ENCODE data around the gene RNU6-9.

The RNU6-9 gene

DNA sequence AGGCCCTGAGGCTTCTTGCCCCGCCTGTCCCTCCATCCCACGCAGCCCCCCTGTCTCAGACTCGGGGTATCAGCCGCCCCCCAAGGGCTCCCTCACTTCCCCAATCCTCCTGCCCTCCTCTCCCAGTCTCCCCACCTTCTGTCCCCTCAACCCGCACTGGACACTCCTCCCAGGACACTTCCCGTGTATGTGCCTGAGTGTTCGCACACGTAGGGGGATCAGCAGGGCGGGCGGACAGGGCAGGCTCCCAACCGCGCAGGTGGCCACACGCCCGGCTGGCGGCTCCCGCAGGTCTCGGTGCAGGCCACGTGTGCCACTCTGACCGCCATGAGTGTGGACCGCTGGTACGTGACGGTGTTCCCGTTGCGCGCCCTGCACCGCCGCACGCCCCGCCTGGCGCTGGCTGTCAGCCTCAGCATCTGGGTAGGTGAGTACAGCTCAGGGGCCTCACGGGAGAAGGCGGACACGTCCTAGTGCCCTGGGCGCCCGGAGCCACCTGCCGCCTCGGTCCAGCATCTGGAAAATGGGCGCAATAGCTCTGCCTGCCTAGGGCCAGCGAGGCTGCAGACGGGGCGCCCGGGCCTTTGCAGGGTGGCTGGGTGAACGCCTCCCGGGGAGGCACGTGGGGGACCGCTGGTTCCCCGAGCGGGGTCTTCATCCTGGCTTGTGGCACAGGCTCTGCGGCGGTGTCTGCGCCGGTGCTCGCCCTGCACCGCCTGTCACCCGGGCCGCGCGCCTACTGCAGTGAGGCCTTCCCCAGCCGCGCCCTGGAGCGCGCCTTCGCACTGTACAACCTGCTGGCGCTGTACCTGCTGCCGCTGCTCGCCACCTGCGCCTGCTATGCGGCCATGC, 26.1 kb downstream of the RNU6-9 start:
- DNase-seq, result no peak

DNA sequence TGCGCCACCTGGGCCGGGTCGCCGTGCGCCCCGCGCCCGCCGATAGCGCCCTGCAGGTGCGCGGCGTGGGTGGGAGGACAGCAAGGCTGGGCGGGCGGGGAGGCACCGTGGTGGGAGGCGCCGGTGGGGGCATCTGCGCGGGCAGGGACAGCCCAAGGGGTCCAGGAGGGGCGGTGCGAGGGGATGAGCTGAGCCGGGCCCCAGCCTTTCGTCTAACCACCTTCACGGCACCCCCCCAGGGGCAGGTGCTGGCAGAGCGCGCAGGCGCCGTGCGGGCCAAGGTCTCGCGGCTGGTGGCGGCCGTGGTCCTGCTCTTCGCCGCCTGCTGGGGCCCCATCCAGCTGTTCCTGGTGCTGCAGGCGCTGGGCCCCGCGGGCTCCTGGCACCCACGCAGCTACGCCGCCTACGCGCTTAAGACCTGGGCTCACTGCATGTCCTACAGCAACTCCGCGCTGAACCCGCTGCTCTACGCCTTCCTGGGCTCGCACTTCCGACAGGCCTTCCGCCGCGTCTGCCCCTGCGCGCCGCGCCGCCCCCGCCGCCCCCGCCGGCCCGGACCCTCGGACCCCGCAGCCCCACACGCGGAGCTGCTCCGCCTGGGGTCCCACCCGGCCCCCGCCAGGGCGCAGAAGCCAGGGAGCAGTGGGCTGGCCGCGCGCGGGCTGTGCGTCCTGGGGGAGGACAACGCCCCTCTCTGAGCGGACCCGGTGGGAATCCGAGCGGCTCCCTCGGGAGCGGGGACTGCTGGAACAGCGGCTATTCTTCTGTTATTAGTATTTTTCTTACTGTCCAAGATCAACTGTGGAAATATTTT, 27.0 kb downstream of the RNU6-9 start:
- DNase-seq, result no peak

DNA sequence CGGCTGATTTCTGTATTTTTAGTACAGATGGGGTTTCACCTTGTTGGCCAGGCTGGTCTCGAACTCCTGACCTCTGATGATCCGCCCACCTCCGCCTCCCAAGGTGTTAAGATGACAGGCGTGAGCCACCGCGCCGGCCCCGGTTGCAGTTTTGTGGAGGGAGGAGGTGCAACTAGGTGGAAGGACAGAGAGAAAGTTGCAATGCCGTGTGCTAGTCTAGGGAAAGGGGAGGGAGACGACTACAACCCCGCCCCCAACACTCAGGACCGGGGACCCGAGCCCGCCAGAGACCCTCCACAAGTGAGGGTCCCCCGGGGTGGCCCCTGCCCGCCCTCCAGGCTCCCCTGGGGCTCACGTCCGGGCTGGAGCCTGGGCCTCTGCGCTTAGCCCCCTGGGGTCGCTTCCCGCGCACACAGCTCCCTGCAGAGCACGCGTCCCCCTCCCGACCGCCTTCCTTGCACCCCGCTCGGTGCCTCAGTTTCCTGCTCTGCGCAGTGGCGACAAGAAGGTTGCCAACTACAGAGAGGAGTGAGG, 31.3 kb downstream of the RNU6-9 start:
- no peak for DNase-seq

- no peak for DNase-seq
Measured at GRCh38 chr19:925087-925525, 31.8 kb downstream of the RNU6-9 start.

- DNase-seq, result peak; percentile 64
Measured at GRCh38 chr19:925526-926322, 32.4 kb downstream of the RNU6-9 start, which contains the start of gene ARID3A. TSS of gene ARID3A (plus strand) at chr19:926035. CDS start at chr19:929529, 3,494 bp downstream.

DNA sequence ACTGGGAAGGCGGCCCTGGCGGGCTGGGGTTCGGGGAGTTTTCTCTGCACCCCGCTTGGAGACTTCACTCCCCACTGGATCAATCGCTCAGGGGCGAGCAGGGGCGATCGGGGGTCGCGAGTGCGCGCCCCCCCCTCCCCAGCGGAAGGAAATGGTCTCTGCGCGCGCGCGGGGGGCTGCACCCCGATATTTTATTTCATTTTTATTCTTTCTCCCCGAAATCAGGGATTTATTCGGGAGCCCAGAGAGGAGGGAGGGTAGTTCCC, 33.0 kb downstream of the RNU6-9 start:
- DNase-seq, result no peak

GRCh38 chr19:926589-927350, 33.5 kb downstream of the RNU6-9 start:
- DNase-seq, result no peak

DNA sequence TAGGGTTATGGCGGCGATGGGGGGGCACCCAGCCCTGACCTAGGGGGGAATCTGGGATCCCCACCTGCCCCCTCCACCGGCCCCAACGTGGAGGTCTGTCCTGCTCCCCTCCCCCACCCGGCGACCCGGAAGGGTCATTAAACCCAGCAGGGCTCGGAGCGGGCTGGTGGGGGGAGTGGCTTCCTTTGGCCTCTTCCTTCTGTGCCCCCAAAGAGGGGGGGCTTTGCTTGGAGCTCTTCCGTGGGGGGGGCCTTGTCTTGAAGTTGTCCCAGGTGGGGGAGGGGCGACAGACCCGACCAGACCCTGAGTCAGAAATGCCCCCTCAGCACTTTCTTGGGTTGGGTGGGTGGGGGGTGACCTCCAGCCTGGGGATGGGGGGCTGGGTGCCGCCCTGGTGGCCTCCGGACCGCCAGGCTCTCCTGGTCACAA, 34.1 kb downstream of the RNU6-9 start:
- DNase-seq, result no peak

DNA sequence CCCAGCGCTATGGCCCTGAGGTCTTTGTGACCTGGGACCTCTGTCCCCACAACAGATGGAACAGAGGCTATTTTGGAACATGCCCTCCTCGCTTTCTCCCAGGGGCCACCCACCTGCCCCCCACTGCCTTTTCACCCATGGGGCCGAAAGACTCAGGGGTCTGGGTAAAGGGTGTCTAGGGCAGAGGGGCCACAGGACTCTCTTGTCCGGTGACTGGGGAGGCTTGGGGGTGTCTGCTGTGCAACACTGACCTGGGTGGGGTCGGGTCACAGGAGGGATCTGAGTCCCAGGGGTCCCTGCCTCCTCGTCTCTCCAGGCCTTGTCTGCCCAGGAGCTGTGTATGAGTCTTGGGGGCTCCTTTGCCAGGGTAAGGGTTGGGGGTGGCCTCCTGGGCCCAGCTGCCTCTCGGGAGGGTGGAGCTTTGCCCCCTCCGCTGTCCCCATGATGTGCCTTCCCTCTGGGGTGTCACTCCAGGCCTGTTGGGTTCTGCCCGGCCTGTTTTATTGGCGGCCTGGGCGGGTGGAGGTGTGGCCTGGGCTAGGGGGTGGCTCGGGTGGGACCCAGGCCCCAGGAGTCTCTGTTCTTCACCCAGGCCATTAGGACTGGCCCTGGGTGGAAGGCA, 34.6 kb downstream of the RNU6-9 start:
- DNase-seq, result no peak

DNA sequence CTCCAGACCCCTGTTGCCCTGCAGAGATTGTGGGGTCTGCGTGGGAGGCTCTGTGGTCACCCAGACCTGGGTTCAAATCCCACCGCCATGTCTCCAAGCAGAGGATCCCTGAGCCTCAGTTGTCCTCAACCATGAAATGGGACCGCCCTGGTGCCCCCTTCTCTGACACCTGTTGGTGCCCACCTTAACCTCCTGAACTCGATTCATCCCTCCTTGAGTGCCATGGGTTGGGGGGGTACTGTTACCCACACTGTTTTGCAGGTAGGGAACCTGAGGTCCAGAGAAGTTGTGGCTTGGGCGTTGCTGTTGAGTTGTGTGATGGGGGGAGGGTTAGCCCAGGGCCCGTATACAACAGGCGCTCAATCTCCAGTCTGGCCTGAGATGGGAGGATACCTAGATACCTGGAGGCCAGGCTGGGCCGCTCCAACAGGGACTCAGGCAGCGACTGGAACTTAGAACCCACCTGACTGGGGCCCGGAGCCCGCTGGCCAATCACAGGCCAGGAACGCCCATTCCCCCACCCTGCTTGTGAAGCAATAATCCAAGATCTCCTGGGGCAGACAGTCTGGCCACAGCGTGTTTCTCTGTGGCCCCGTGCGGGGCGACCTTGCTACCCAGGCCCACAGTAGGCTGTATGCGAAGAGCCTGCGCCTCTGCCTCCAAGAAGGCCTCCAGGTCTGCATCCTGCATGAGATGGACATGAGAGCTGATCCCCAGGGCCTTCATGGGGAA, 35.4 kb downstream of the RNU6-9 start:
- DNase-seq, result no peak

DNA sequence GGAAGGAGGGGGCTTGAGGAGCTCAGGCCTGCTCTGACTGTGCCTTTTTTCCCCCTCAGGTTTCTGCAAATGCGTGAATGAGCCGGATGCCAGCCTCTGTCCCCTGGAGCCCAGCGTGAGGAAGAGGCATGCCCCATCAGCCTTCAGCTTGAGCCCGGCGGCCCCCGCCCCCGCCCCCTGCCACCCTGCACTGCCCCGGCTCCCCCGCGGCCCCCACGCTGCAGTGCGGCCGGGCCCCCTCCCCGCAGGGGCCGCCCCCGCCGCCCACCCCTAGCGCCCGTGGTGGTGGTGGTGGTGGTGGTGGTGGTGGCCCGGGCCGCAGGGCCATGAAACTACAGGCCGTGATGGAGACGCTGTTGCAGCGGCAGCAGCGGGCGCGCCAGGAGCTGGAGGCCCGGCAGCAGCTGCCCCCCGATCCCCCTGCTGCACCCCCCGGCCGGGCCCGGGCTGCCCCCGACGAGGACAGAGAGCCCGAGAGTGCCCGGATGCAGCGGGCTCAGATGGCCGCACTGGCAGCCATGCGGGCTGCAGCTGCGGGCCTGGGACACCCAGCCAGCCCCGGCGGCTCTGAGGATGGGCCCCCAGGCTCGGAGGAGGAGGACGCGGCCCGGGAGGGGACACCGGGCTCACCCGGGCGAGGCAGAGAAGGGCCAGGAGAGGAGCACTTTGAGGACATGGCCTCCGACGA, 36.1 kb downstream of the RNU6-9 start:
- DNase-seq, result no peak

GRCh38 chr19:929891-930258, 36.6 kb downstream of the RNU6-9 start:
- DNase-seq, result no peak

DNA sequence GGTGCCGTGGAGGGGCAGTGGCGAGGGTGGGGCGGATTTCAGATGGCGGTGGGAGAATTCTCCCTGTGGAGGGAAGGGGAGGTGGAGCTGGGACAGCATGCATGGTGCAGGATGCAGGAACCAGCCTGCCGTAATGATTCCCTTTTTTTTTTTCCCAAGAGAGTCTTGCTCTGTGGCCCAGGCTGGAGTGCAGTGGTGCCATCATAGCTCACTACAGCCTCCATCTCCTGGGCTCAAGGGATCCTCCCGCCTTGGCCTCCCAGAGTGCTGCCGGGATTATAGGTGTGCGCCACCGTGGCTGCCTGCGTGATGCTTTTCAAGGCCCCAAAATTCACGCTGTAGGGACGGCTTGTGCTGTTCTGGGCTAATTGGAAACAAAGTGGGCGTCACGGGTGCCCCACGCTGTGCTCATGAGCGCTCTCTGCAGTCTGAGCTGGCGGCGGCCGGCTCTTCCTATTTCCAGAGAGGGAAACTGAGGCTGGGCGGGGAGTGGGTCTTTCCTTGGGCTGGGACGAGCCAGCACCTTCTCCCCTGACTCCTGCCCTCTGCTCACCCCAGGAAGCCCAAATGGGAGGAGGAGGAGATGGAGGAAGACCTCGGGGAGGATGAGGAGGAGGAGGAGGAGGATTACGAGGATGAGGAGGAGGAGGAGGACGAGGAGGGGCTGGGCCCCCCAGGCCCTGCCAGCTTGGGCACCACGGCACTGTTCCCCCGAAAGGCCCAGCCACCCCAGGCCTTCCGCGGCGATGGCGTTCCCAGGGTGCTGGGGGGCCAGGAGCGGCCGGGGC, 38.8 kb downstream of the RNU6-9 start:
- DNase-seq, result no peak

DNA sequence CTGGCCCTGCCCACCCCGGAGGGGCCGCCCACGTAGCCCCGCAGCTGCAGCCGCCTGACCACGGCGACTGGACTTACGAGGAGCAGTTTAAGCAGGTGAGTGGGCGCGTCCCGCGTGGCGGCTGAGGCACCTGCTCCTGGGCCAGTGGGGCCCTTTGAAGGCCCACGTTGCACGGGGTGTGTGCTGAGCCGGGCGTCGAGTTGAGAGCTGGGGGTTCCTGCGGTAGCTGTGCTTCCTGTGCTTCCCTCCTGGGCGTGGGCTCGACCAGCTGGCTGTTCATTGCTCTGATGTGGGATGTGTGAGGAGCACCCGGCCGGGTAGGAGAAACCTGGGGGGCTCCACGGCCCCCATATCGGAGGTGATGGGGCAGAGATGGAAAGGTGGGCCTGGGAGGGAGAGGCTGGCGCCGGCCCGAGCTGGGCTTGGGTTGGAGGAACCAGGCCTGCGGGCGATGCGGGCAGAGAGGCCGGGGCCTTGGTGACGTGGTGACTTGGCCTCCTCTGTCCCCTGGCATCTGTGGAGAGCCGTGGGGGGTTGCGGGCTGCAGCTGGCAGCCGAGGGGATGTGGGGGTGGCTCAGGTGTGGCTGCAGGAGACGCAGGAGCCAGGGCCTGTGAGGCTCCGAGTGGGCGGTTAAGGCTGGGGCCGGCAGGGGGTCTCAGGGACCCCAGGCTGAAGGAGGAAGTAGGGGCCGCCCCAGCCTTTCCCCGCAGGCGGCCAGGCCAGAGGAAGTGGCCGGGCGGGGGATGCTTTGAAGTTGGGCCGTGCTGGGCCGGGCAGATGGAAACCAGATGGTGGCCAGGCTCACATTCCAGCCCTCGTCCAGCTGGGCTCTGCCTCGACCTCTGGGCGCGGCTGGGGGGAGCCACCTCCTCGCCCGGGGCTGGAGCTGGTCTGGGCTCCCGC, 39.6 kb downstream of the RNU6-9 start:
- DNase-seq, result no peak

DNA sequence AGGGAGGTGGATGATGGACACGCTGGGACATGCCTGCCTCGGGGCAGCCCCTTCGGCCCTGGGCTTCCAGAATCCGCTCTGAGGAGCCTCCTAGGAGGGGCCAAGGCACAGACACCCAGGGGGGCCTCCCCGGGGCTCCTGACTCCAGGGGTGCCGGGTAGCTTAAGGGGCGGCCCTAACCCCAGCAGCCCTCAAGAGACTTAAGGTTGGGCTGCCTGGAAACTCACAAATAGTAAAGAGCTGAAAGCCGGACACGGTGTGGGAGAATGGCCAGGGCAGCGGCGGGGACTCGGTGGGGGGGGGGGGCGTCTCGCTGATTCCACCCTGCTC, 40.2 kb downstream of the RNU6-9 start:
- DNase-seq, result no peak

GRCh38 chr19:934197-934840, 41.0 kb downstream of the RNU6-9 start:
- no peak for DNase-seq

DNA sequence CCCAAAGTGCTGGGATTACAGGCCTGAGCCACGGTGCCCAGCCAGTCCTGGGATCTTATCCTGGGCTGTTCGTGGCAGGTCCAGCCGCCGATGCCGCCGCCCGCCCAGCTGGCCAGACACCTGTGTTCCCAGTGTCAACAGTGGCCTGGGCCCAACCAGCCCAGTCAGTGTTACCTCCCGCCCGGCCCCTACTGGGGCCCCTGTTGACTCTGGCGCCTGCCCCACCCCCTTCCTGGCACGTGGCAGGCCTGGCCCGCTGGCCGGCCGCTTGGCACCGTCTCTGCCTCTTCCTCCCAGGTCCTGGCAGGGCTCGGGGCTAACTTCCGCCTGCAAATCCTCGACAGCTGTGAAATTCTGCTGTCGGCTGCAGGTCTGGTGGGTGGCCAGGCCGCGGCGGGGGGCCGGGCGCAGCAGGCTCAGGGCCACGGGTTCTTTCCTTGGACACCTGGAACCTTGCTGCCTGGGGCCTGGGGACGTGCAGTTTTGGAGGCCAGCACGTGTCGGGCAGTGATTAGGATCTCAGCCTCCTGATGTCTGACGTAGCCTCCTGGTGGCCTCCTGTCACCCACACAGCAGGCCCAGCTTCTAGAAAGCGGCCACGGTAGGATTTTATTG, 41.7 kb downstream of the RNU6-9 start:
- DNase-seq, result peak; percentile 42

GRCh38 chr19:936175-936546, 42.9 kb downstream of the RNU6-9 start:
- no peak for DNase-seq
